HepG2 (cell line): ENCODE results near the gene ZNF513. TPM values are rescaled to one million over a fixed set of nuclear protein-coding genes. Genes with fewer than 3 reads are reported as not detected.

Source experiments
- CCAR2 ChIP-seq: fragments of 200-400 bp; formaldehyde crosslinking; optimal IDR thresholded peaks from 2 replicates; pipeline ENCODE3; 2018; ENCODE audit warnings: low read depth, mild to moderate bottlenecking, low read length, moderate library complexity
- HHEX ChIP-seq: IDR thresholded peaks from 2 replicates; pipeline ENCODE4 v1.6.1; 2016; ENCODE audit warnings: control low read depth
- POLR2G ChIP-seq: fragments of 200-400 bp; formaldehyde crosslinking; IDR thresholded peaks from 2 replicates; pipeline ENCODE4 v1.6.1; 2018; ENCODE audit warnings: mild to moderate bottlenecking, low read depth, low read length, moderate library complexity
- SATB2 ChIP-seq: sonication (generic); formaldehyde crosslinking; IDR thresholded peaks from 2 replicates; pipeline ENCODE4 v1.5.0; 2020; ENCODE audit warnings: missing genetic modification reagents
- SMAD1 ChIP-seq: sonication (generic); formaldehyde crosslinking; IDR thresholded peaks from 2 replicates; pipeline ENCODE4 v1.4.0; 2020; ENCODE audit warnings: missing genetic modification reagents, low read depth, mild to moderate bottlenecking, borderline replicate concordance
- ZFP36 ChIP-seq: fragments of 150-350 bp; IDR thresholded peaks from 2 replicates; pipeline ENCODE4 v1.6.1; 2018; ENCODE audit warnings: borderline replicate concordance, low read length, low read depth; ENCODE audit not compliant: partially characterized antibody
- ZNF501 ChIP-seq: sonication (generic); formaldehyde crosslinking; IDR thresholded peaks from 2 replicates; pipeline ENCODE4 v1.5.1; 2020; ENCODE audit warnings: mild to moderate bottlenecking, moderate library complexity, missing genetic modification reagents
- ZNF629 ChIP-seq: sonication (generic); formaldehyde crosslinking; conservative IDR thresholded peaks from 2 replicates; pipeline ENCODE4 v1.5.0; 2020; ENCODE audit warnings: missing genetic modification reagents
- ZSCAN20 ChIP-seq: sonication (generic); formaldehyde crosslinking; IDR thresholded peaks from 2 replicates; pipeline ENCODE4 v1.4.0; 2020; ENCODE audit warnings: missing genetic modification reagents, mild to moderate bottlenecking, borderline replicate concordance
- polyA plus RNA-seq, 8 experiments: library from polyadenylated mRNA; depleted of rRNA in 3 of 8; stranded (reverse) in 7 of 8; unstranded in 1 of 8; fragments of >200 nt; fragmentation: Illumina TruSeq in 4 of 8; extraction: Trizol in 4 of 8; gene quantifications; 2 replicates each; pipeline versions ENCODE4 v1.2.1 to v1.2.3, GENCODE V29; 2011 to 2016; ENCODE audit warnings: low read depth in 4 of 8, missing spikeins in 1 of 8, mixed read lengths in 1 of 8; ENCODE audit not compliant: insufficient read depth in 1 of 8
- total RNA-seq, 5 experiments: library from RNA; depleted of rRNA; stranded (reverse); fragments of >200 nt; fragmentation: Illumina TruSeq; extraction: Trizol; gene quantifications; 2 replicates each; pipeline ENCODE4 v1.2.3, GENCODE V29; 2016; ENCODE audit warnings: low read depth in 1 of 5
- TF ChIP-seq, protein P1 (sequence below): sonication (generic); formaldehyde crosslinking; IDR thresholded peaks from 2 replicates; pipeline ENCODE4 v1.4.0; 2020; ENCODE audit warnings: mild to moderate bottlenecking, missing genetic modification reagents, borderline replicate concordance
- TF ChIP-seq, protein P2 (sequence below): sonication (generic); formaldehyde crosslinking; IDR thresholded peaks from 2 replicates; pipeline ENCODE4 v1.4.0; 2020; ENCODE audit warnings: missing genetic modification reagents
- TF ChIP-seq, protein P3 (sequence below): conservative IDR thresholded peaks from 2 replicates; pipeline ENCODE4 v1.6.1; 2018; ENCODE audit warnings: missing genetic modification reagents

The ZNF513 gene
- total and polyA plus RNA-seq, 2 of the 13 experiments (the other 11 are each of a cell fraction or from before 2014, with no cell fraction given): 4.9 to 6.3 TPM

DNA sequence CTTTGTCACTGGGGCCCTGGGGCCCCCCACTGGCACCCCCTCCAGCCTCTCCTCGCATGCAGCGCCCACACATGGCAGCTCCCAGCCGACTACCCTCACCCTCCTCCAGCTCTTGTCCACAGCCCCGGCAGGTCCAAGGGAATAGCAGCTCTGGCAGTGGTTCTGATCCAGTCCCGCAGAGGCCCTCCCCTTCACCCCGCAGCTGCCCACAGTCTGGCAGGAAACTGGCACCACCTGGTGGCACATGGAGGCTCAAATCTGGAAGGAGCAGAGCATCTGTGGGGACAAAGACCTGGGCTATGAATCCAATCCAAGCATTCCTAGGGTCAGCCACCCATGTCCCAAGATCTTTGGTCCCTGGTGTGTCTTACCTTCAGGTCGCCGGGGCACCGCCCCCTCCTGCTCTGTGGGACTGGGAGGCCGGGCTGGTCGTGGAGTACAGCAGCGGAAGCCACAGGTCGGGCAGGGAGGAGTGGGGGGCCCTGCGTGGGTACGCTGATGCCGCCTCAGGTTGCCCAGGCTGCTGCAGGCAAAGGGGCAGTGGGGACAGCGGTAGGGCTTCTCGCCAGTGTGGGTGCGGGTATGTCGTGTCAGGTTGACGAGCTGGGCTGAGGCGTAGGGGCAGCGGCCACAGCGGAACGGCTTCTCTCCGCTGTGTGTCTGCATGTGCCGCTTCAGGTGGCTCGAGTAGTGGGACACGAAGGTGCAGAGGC is 2.3 kb downstream of the ZNF513 start (continued):
- TF ChIP-seq, protein P1, sequence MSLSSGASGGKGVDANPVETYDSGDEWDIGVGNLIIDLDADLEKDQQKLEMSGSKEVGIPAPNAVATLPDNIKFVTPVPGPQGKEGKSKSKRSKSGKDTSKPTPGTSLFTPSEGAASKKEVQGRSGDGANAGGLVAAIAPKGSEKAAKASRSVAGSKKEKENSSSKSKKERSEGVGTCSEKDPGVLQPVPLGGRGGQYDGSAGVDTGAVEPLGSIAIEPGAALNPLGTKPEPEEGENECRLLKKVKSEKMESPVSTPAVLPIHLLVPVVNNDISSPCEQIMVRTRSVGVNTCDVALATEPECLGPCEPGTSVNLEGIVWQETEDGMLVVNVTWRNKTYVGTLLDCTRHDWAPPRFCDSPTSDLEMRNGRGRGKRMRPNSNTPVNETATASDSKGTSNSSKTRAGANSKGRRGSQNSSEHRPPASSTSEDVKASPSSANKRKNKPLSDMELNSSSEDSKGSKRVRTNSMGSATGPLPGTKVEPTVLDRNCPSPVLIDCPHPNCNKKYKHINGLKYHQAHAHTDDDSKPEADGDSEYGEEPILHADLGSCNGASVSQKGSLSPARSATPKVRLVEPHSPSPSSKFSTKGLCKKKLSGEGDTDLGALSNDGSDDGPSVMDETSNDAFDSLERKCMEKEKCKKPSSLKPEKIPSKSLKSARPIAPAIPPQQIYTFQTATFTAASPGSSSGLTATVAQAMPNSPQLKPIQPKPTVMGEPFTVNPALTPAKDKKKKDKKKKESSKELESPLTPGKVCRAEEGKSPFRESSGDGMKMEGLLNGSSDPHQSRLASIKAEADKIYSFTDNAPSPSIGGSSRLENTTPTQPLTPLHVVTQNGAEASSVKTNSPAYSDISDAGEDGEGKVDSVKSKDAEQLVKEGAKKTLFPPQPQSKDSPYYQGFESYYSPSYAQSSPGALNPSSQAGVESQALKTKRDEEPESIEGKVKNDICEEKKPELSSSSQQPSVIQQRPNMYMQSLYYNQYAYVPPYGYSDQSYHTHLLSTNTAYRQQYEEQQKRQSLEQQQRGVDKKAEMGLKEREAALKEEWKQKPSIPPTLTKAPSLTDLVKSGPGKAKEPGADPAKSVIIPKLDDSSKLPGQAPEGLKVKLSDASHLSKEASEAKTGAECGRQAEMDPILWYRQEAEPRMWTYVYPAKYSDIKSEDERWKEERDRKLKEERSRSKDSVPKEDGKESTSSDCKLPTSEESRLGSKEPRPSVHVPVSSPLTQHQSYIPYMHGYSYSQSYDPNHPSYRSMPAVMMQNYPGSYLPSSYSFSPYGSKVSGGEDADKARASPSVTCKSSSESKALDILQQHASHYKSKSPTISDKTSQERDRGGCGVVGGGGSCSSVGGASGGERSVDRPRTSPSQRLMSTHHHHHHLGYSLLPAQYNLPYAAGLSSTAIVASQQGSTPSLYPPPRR (CRISPR knock-in tag): no peak
- TF ChIP-seq SATB2 (no peak), ZNF629 (CRISPR knock-in tag) (no peak), SMAD1 (no peak), CCAR2 (no peak), ZFP36 (no peak), HHEX (CRISPR knock-in tag) (no peak), ZNF501 (no peak), POLR2G (peak; percentile 22; the same call in 1 of the 2 replicates), ZSCAN20 (CRISPR knock-in tag) (no peak)
- TF ChIP-seq, protein P2, sequence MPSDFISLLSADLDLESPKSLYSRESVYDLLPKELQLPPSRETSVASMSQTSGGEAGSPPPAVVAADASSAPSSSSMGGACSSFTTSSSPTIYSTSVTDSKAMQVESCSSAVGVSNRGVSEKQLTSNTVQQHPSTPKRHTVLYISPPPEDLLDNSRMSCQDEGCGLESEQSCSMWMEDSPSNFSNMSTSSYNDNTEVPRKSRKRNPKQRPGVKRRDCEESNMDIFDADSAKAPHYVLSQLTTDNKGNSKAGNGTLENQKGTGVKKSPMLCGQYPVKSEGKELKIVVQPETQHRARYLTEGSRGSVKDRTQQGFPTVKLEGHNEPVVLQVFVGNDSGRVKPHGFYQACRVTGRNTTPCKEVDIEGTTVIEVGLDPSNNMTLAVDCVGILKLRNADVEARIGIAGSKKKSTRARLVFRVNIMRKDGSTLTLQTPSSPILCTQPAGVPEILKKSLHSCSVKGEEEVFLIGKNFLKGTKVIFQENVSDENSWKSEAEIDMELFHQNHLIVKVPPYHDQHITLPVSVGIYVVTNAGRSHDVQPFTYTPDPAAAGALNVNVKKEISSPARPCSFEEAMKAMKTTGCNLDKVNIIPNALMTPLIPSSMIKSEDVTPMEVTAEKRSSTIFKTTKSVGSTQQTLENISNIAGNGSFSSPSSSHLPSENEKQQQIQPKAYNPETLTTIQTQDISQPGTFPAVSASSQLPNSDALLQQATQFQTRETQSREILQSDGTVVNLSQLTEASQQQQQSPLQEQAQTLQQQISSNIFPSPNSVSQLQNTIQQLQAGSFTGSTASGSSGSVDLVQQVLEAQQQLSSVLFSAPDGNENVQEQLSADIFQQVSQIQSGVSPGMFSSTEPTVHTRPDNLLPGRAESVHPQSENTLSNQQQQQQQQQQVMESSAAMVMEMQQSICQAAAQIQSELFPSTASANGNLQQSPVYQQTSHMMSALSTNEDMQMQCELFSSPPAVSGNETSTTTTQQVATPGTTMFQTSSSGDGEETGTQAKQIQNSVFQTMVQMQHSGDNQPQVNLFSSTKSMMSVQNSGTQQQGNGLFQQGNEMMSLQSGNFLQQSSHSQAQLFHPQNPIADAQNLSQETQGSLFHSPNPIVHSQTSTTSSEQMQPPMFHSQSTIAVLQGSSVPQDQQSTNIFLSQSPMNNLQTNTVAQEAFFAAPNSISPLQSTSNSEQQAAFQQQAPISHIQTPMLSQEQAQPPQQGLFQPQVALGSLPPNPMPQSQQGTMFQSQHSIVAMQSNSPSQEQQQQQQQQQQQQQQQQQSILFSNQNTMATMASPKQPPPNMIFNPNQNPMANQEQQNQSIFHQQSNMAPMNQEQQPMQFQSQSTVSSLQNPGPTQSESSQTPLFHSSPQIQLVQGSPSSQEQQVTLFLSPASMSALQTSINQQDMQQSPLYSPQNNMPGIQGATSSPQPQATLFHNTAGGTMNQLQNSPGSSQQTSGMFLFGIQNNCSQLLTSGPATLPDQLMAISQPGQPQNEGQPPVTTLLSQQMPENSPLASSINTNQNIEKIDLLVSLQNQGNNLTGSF: 0 out of 2 replicates have a peak, but pooled peaks have one; percentile 31
- TF ChIP-seq, protein P3, sequence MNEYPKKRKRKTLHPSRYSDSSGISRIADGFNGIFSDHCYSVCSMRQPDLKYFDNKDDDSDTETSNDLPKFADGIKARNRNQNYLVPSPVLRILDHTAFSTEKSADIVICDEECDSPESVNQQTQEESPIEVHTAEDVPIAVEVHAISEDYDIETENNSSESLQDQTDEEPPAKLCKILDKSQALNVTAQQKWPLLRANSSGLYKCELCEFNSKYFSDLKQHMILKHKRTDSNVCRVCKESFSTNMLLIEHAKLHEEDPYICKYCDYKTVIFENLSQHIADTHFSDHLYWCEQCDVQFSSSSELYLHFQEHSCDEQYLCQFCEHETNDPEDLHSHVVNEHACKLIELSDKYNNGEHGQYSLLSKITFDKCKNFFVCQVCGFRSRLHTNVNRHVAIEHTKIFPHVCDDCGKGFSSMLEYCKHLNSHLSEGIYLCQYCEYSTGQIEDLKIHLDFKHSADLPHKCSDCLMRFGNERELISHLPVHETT (CRISPR knock-in tag): no peak
